GM19467 (cell line): ENCODE data around the gene KRT84.
"Not testable (repeated sequence)": the region's sequence is repeated elsewhere in the genome, so short reads cannot be mapped to it uniquely, and the experiment has no call there.

Experiments
- ATAC-seq: cut with Tn5 transposase; IDR thresholded peaks from one replicate; pipeline ENCODE4 v1.9.1; 2021; ENCODE audit warnings: mild to moderate bottlenecking, moderate library complexity; ENCODE audit not compliant: unreplicated experiment

Gene KRT84

DNA sequence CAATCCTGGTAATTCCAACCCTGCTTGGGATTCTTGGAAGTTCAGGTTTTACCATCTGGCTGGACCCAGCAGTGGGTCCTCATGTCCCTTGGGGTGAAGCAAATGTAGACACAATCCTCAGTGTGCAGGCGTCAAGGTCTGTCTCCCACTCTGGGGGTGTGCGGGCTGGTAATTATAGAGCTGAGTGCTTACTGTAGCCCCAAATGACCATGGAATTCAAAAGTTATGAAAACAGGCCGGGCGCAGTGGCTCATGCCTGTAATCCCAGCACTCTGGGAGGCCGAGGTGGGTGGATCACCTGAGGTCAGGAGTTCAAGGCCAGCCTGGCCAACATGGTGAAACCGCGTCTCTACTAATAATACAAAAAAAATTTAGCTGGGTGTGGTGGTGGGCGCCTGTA, 40.4 kb downstream of the KRT84 start:
- ATAC-seq = not testable (repeated sequence)

GRCh38 chr12:52344111-52344510, 41.3 kb downstream of the KRT84 start:
- ATAC-seq = no peak

DNA sequence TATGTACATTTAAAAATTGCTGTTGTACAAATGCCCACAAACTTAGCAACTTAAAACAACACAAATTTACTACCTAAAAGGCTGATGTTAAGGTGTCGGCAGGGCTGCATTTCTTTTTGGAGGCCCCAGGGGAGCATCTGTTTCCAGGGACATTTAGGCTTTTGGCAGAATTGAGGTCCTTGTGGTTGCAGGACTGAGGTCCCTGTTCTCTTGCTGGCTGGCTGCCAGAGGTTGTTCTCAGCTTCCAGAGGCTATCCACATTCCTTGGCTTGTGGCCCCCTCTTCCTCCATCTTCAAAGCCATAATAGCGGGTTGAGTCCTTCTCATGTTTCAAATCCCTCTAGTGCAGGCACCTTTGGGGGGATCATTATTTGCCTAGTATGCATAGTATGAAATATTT, 41.9 kb downstream of the KRT84 start:
- no peak for ATAC-seq

DNA sequence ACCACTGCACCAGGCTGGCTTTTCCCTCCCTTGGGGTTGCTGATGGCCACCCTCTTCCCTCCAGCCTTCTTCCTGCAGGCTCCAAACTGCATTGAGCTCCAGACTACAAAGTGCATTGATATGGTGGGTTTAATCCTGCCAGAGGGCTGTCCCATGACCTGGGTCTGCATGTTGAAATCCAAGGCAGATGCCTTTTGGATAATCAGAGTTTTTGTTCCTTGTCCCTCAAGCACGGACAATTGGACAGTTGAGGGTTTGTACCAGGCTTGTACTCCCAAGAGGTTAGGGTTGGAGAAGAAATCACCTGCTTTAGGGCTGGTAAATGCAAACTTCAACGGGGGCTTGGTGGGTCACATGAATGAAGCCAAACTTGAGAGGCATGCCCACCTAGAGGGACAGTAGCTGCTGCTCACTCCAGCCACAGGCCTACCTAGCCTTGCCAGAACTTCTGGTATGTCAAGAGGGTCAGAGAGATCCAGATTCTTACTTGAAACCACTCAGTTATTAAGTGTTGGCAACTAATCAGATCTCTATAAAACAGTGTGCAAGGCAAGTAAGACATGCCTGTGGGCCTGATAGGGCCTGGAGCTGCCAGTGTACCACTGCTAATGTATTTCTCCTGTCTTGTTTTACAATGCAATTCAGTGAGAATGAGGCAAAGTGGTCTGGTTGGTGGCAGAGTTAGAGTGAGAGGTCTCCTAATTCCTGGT, 42.5 kb downstream of the KRT84 start:
- no peak for ATAC-seq

GRCh38 chr12:52341066-52341580, 44.3 kb downstream of the KRT84 start:
- ATAC-seq = no peak

GRCh38 chr12:52338241-52338960, 47.1 kb downstream of the KRT84 start:
- ATAC-seq = no peak

- ATAC-seq = no peak
These were observed 48.4 kb downstream of the KRT84 start for GRCh38 chr12:52337054-52337453.

- no peak for ATAC-seq
These were observed 48.8 kb downstream of the KRT84 start for GRCh38 chr12:52336641-52337040.

GRCh38 chr12:52335598-52336262, 49.7 kb downstream of the KRT84 start:
- no peak for ATAC-seq

DNA sequence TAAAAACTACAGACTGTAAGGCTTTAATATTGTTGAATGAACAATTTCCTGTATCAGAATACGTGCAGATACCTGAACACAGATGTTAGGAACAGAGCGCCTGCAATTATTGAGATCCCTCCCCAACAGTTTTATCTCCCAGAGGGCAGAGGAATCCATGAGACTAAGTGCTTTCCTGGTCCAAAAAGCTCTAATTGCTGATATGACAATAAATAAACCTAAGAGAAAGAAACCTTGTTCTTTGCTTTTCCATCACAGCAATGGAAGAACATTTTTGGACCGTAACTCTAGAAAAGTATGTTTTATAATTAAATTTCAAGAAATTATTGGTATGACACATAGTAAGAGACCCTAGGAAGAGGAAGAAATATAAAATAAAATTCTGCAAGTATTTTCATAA, 51.3 kb downstream of the KRT84 start:
- ATAC-seq = no peak

- ATAC-seq = no peak
These were observed 52.1 kb downstream of the KRT84 start for GRCh38 chr12:52333321-52333720.

- no peak for ATAC-seq
These were observed 53.1 kb downstream of the KRT84 start for GRCh38 chr12:52332381-52332780.

- ATAC-seq = no peak
These were observed 53.6 kb downstream of the KRT84 start for GRCh38 chr12:52331833-52332232.

GRCh38 chr12:52331039-52331438, 54.4 kb downstream of the KRT84 start:
- ATAC-seq = no peak

DNA sequence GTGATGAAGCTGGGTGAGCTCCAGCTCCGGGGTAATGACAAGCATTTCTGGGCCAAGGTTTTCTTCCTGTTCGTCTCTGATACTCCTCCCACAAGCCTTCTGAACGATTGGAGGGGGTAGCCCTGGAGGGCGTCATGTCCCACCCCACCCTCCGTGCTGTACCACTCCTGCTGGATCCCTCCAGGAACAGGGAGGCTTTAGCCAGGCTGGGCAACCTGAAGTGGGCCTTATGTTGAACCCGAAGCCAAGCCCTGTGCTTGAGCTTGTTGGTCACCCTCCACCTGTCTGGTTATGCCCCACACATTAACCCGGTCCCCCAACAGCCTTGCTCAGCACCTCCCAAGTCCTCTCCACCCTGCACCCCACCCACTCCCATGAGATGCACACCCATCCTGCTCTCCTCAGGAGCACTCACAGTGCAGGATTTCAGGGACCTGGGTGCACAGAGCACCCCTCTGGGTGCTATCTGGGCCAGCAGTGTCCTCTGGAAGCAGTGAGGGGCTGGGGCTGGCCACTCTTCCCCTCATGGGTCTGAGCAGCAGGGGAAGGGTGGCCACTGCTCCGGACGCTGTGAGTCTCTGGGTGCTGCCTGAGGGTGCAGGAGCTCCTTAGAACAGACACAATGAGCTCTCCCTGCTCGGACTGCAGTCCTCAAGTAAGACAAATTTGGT, 57.5 kb downstream of the KRT84 start:
- no peak for ATAC-seq
